Dedifferentiated amniotic fluid mesenchymal stem cell (primary cell): ENCODE measurements around the gene PSG5.
A peak's percentile ranks its signal among the peaks of the same experiment; 100 is the strongest.
"Not testable (repeated sequence)": the region's sequence is repeated elsewhere in the genome, so short reads cannot be mapped to it uniquely, and the experiment has no call there.

Source experiments
- DNase-seq: peaks from one replicate; pipeline ENCODE4 v3.0.0-alpha.2; 2016; ENCODE audit errors: extremely low spot score

PSG5 gene

DNA sequence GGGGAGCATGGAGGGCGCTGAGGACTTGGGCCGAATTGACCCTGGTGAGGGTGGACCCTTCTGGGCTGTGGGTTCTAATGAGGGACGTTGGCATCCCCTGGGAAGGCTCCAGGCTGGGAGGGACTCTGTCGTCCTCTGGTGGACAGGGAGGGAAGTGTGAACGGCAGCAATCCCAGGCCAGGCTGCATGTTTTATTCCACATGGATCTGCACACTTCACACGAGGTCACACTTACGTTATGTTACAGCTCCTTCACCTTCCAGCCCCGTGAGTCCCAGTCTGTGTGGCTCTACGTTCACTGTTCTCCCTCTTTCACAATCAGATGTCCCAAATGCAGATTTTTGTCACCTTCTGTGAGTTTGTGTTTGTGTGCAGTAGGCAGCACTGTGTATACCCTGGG, 1.8 kb upstream of the PSG5 start:
- DNase-seq, result not testable (repeated sequence)

DNA sequence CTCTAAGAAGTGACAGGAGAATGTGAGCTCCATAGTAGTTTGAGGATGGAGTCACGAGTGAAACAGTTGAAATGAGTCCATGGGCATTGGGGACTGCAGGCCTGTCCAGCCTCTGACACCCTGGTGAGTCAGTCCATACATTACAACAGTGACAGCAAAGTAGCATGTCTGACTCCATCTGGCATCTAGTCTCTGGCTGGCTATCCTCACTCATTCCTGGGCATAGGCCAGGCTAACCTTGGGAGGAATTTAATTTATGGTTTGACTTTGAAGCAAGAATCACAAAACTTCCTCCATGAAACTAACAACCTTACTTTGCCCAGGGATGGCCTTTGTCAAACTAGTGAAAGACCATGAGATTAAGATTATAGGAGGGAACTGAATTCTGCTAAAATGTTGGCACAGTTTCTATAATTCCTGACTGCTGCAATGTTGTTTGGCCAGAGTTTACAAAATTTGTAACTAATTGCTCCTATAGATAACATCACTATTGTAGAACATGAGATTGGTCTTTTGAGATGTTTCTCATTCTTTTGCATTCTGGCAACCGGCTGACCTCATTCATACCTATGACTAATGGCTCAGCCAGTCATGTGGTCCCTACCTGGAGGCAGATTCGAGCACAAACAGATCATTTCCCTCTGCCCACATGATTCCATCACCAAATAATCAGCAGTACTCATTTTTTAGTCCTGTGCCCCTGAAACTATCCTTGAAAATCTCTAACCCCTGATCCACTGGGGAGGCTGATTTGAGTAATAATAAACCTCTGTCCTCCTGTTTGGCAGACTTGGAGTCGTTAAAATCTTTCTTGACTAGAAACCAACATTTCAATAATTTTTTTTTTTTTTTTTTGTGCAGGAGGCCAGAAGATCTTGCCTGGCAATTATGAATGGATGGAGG, 4.2 kb downstream of the PSG5 start:
- DNase-seq, result peak; percentile 41

DNA sequence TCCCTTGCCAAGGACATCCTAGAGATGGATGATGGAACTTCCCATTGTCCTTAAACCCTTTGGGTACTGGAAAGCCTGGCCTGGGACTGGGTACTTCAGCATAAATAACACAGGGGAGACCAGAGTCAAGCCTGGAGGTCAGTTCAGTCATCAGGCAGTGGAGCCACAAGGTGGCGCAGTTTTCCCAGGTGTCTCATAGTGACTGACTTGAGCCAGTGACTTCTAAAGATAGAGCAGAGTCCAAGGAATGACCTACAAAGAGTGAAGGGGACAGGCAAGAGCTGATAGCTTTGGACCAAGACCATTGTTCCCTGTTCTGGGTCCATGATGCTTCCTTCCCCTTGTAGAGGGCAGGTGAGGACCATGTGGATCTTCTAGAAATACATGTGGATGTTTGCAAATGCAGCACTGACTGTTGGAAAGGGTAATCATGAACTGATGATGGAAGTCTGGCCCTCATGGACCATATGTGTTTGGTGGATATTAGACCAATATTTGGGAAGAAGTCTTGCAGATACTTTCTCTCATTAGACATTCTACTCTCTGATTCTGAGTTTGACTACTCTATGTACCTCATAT, 6.7 kb downstream of the PSG5 start:
- DNase-seq, result not testable (repeated sequence)

DNA sequence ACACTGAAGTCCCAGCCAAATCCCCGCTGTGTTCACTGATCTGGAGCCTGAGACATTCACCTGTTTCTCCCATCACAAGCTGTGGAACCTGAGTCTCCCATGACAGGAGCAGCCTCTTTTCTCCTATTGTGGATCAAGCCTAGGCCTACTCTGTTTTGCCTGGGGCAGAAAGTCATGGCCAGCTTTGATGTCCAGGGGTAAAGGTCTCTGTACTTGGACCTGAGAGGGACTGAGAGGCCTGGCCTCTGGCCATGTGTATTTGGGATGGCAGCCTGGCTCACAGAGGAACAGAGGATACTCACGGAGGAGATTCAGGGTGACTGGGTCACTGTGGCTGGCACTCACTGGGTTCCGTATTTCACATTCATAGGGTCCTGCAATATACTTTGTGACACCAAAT, 7.8 kb downstream of the PSG5 start:
- DNase-seq, result not testable (repeated sequence)

DNA sequence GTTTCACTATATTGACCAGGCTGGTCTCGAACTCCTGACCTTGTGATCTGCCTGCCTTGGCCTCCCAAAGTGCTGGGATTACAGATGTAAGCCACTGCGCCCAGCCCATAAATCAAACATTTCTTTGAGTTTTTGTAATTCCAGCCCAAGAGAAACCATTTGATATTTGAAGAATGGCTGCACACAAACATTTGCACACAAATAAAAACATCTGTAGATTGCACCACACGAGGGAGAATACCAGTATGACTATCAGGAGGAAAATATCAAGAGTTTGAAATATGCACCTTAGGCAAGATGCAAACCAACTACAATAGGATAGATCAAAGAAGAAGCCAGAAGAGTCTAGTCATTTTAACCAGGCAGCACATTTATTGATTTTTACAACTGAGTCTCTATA, 20.4 kb downstream of the PSG5 start:
- DNase-seq, result not testable (repeated sequence)

DNA sequence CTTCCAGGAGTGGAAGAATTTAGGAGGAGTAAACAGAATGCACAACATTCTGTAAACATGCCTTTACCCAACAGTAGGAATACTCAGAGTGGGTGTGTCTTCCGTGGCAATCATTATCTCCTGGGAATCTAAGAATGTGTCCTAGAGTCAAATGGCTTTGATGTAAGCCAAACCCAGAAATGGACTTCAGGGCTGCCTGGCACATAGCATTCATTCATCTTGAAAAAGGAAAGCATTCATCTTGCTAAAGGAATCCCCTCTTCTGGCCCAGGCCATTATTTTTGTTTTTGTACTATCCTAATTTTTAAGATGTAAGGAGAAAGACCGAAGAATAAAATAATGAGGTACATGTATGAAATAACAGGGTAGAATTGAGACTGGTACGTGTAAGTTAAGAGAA, 23.2 kb downstream of the PSG5 start:
- not testable (repeated sequence) for DNase-seq

DNA sequence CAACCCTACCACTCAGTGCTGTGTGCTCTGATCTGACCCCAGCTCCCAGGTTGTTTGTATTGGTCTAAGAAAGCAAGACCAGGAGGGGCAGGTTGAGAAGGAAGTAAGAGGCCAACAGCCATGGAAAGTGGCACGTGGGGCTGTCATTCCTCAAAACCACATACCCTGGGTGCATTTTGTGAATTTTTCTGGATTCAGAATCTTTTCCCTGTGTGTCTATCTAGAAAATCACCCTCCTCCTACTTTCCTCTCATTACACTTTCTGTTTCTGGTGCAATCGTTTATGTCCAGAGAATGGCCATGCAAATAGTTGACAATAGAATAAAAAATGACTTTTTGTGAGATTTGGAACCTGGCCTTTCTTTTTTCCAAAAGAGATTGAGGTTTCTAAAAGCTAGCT, 24.1 kb downstream of the PSG5 start:
- DNase-seq, result not testable (repeated sequence)

DNA sequence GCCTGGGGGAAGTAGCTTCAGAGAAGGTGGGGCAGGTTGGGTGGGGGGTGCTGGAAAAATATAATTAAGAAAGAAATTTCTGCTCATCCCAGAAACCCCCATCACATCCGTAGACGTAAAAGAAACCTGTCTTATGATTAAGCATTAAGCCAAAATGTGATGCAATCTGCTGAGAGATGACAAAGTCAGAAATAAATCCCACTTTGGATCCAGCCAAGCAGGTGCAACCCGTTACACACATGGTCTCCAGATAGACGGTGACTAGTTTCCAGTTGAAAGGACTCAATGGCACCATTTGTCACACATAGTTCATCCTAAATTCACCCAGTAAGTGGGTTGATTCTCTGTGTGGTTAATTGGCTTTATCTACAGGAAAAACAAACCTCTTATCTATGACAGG, 34.1 kb downstream of the PSG5 start:
- no peak for DNase-seq

DNA sequence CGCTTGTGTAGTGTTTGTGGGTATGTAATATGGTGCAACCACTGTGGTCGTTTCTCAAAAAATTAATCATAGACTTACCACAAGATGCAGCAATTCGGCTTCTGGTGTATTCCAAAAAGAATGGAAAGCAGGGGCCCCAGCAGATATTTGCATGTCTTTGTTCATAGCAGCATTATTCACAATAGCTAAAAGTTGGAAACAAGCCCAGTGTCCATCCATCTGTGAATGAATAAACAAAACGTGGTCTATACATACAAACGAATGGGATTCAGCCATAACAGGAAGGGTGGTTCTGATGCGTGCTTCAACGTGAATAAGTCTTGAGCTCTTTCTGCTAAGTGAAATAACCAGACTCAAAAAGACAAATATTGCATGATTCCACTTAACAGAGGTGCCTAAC, 36.5 kb downstream of the PSG5 start:
- not testable (repeated sequence) for DNase-seq

DNA sequence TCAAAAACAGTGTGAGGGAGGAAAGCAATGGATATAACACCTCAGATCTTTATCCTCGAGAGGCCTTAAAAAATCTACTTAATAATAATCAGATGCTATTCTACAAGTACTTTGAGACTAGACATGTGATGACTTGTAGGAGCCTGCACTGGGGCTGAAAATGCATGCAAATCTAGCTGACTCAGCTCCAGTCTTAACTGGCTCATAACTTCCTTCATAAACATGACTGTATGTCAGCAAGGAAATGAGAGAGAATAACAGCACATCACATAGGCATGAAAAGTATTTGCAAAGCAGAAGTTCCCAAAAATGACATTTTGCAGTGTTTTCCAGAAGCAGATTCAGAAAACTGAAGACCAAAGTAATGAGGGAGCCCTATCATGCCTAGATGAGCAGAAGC, 38.1 kb downstream of the PSG5 start:
- no peak for DNase-seq

DNA sequence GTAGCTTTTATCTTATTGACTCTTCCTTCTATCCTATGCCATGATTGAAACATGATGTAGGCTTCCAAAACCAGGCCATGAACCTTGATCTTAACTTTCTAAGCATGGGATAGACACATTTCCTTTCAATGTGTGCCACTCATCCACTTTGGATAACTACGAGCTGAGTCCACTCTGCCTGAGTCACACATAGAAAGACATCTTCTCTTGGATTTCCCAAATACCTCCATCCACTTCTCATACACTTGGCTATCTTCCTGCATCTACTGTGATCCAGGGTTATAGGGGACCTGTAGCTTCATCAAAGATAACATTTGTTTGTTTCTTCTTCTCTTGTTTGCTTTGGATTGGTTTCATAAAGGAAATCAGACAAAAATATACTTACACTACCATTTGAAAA, 44.6 kb downstream of the PSG5 start:
- DNase-seq, result not testable (repeated sequence)

DNA sequence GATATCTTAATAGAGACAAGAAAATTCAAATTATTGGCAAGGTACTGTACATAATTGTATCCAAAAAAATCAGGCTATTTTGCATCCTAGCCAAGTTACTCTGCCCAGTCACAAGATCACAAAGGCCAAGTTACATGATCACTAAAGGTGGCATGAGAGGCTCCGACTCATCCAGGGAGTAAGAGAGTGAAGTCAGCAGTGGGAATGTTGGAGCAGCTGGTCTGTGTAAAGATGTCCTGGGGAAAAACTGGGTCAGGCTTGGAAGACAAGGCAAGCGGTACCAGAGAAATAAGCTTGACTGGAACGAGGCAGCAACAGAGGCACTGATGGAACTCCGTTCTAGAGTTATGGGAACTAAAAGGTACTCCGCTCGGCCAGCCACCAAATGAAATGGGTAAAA, 53.6 kb downstream of the PSG5 start:
- no peak for DNase-seq

DNA sequence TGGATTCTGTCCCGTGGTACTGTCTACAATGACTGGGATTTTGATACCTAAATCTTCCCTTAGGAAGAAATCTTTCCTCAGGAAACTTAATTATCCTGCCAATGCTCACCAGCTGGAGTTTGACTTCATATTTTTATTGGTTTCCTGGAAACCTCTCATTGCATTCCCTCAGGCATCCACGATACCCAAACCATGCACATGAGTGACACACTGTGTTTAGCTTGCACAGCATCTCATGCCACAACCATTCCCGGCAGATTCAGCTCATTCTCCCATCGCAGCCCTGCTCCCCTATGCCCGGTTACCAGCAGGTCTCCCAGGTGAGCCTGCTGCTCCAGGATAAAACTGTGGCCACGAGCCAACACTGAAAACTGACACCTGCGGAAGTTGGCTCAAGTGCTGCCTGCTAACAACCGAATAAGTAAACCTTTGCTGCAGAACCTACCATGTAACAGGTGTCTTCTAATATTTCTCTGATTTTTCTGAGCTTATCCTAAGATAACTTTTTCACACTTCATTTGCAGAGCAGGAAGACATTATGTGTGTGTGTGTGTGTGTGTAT, 55.0 kb downstream of the PSG5 start:
- DNase-seq, result not testable (repeated sequence)

DNA sequence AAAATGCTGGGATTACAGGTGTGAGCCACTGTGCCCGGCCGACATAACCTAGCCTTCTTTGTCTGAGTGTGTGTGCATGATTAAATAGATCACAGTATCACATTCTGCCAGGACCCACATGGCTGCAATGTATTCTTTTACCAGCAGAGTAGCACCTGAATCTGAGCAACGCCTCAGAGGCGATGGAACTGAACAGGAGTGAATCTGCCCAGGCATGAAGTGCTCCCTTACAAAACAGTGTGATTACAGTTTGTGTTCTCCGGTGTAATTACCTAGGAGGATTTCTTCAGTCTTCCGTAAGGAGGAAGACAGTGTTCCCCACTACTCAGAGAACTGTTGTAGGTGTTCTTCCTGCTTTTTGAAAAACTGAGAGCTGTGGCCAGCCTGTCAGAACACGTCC, 57.1 kb downstream of the PSG5 start:
- DNase-seq, result not testable (repeated sequence)

DNA sequence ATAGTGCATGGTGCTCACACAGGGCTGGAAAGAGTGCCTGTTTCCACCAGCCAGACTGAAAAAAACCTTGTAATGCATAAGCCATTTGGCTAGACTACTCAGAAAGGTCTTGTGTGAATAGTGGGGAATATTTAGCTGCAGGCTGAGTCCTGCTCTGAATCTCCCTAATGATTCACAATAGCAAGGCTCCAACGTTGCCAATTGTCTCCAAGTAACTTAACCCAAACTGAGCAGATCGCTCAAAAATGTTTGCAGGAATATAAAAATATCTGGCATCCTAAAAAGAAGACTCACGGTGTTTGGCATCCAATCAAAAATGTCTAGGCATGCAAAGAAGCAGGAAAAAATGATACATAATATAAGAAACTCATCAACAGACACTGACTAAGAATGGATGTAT, 59.0 kb downstream of the PSG5 start:
- peak; percentile 85 for DNase-seq

DNA sequence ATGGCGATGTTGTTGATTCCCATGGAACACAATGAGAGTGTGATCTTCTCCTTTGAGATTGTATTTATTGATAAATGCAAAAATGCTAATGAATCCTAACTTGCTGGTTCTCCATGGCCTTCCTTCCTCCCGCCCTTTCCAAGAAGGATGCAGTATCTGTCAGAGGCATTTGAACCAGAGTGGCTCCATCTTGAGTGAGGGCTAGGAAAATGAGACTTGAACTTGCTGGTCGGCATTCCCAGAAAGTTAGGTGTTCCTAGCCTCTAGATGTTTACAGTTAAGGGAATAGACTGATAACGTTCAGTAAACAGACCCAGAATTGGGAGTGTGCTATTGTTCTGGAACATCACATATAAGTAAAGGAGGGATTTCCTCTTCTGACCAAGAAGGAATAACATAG, 59.6 kb downstream of the PSG5 start:
- DNase-seq, result no peak

DNA sequence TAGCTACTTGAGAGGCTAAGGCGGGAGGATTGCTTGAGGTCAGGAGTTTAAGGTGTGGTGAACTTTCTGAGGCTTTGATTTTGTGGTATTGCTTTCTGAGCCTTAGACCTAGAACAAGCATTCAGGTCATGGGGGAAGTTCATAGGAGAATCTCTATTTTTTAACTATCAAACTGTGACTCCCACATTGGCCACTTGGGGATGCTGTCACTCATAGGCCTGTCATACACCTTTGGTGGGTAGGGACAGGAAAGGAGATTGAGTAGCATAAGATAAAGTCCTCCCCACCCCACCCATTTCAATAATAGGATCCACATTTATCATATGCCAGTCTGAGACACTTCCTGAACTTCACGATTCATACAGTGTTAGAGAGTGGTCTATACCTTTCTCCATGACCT, 62.0 kb downstream of the PSG5 start:
- no peak for DNase-seq

DNA sequence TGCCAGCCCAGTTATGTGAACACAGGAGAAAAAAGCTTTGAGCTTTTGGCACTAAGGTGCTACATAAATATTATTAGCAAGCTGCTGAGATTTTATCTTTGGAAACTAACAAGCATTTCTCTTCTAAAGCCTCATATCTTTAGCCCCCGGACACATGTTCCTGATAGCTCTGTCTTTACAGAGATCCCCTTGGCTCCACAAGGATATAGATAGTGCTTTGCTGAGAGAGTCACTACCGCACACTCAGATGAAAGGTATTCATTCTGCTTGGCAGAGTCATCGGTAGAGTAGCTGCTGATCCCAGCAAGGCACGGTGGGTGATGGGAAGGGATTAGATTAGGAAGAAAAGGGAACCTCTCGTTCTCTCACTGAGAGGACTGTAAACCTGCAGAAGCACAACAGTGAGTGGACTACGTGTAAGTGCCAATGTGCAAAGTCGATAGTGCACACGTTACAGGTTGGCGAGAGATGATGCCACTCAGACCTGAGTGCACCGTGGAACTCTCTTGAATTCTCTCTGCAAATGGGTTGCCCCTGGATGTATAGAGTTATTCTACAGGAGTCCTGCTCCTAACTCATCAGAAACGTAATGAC, 65.8 kb downstream of the PSG5 start:
- peak; percentile 34 for DNase-seq

DNA sequence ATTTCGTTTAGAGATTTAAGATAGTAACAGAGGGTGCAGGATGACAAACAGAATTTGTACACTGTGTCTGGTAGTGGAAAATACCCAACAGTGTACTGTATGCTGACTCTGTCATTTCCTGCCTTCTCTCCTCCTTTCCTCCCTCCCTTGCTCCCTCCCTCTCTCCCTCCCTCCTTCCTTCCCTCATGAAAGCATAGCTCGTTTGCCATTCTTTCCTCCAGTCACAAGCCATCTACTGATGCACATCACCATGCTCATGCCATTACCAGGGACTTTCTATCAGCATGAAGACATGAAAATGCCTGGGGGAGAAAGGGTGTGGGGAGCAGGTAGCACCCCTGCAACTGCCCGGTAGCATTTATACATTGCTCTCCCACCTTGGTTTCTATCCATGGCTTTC, 66.8 kb downstream of the PSG5 start:
- not testable (repeated sequence) for DNase-seq
